HG02623 (cell line): ENCODE results near the gene INTS6.

ENCODE experiments used
- ATAC-seq: cut with Tn5 transposase; IDR thresholded peaks from one replicate; pipeline ENCODE4 v1.9.1; 2021; ENCODE audit warnings: moderate library complexity; ENCODE audit not compliant: unreplicated experiment

Gene INTS6

GRCh38 chr13:51355217-51355616, 97.6 kb downstream of the INTS6 start:
- no peak for ATAC-seq

GRCh38 chr13:51349016-51349415, 103.8 kb downstream of the INTS6 start:
- ATAC-seq: no peak

- ATAC-seq: no peak
Measured at GRCh38 chr13:51348069-51348967, 104.5 kb downstream of the INTS6 start.

GRCh38 chr13:51347099-51347498, 105.7 kb downstream of the INTS6 start:
- no peak for ATAC-seq

GRCh38 chr13:51346397-51346796, 106.4 kb downstream of the INTS6 start:
- ATAC-seq: no peak

- ATAC-seq: no peak
Measured at GRCh38 chr13:51343475-51343874, 109.4 kb downstream of the INTS6 start.

- no peak for ATAC-seq
Measured at GRCh38 chr13:51342706-51343105, 110.1 kb downstream of the INTS6 start.

- no peak for ATAC-seq
Measured at GRCh38 chr13:51341791-51342190, 111.0 kb downstream of the INTS6 start.

GRCh38 chr13:51341232-51341631, 111.6 kb downstream of the INTS6 start:
- no peak for ATAC-seq

- ATAC-seq: no peak
Measured at GRCh38 chr13:51339952-51340732, 112.7 kb downstream of the INTS6 start.

GRCh38 chr13:51339354-51339753, 113.5 kb downstream of the INTS6 start, which contains the start of gene SERPINE3:
Gene SERPINE3, plus strand, starts transcription at chr13:51339691. Its CDS starts 1,401 bp downstream, at chr13:51341092.
- ATAC-seq: no peak

GRCh38 chr13:51336746-51337145, 116.1 kb downstream of the INTS6 start:
- ATAC-seq: no peak

GRCh38 chr13:51333826-51334225, 119.0 kb downstream of the INTS6 start:
- no peak for ATAC-seq

GRCh38 chr13:51333421-51333820, 119.4 kb downstream of the INTS6 start:
- no peak for ATAC-seq

- no peak for ATAC-seq
Measured at GRCh38 chr13:51332566-51333361, 120.1 kb downstream of the INTS6 start.

GRCh38 chr13:51331354-51331861, 121.4 kb downstream of the INTS6 start:
- peak; percentile 46 for ATAC-seq

- ATAC-seq: no peak
Measured at GRCh38 chr13:51330791-51331190, 122.0 kb downstream of the INTS6 start.

- no peak for ATAC-seq
Measured at GRCh38 chr13:51329606-51330005, 123.2 kb downstream of the INTS6 start.

GRCh38 chr13:51328488-51328887, 124.3 kb downstream of the INTS6 start:
- ATAC-seq: no peak

GRCh38 chr13:51327961-51328360, 124.9 kb downstream of the INTS6 start:
- no peak for ATAC-seq

- ATAC-seq: no peak
Measured at GRCh38 chr13:51326777-51327176, 126.1 kb downstream of the INTS6 start.
